Gastroesophageal sphincter (tissue), 3 donors: ENCODE data around the gene YES1.

Experiments
- CTCF ChIP-seq, 4 experiments: fragments of 200-600 bp in 2 of 4; fragments of 450-650 bp in 2 of 4; sonication (generic) in 1 of 4; IDR thresholded peaks; one replicate each; pipeline ENCODE4 v1.5.1; 2017 to 2019; ENCODE audit warnings: antibody characterized with exemption in 4 of 4, mild to moderate bottlenecking in 2 of 4, moderate library complexity in 2 of 4
- EP300 ChIP-seq: sonication (generic); formaldehyde crosslinking; IDR thresholded peaks from one replicate; pipeline ENCODE4 v1.6.1; 2017; ENCODE audit warnings: antibody characterized with exemption, mild to moderate bottlenecking
- POLR2A ChIP-seq, 2 donors: fragments of 450-650 bp; IDR thresholded peaks; one replicate each; pipeline ENCODE4 v1.6.1; 2017; ENCODE audit warnings: antibody characterized with exemption in 2 of 2, mild to moderate bottlenecking in 2 of 2, moderate library complexity in 1 of 2
- POLR2AphosphoS5 ChIP-seq: sonication (generic); formaldehyde crosslinking; IDR thresholded peaks from one replicate; pipeline ENCODE4 v1.6.1; 2017; ENCODE audit warnings: antibody characterized with exemption

GRCh38 chr18:850960-851359 is 38.9 kb upstream of the YES1 start:
- TF ChIP-seq CTCF (IDR thresholded peaks at IDR 0.05): no peak
- TF ChIP-seq EP300: no peak
- TF ChIP-seq POLR2A (IDR thresholded peaks at IDR 0.05): no peak
- TF ChIP-seq POLR2AphosphoS5: no peak
